HG03097 (cell line): ENCODE data around the gene ANO7.

Source experiments
- ATAC-seq: cut with Tn5 transposase; IDR thresholded peaks from one replicate; pipeline ENCODE4 v1.9.1; 2021; ENCODE audit not compliant: unreplicated experiment, low FRiP score

The ANO7 gene

DNA sequence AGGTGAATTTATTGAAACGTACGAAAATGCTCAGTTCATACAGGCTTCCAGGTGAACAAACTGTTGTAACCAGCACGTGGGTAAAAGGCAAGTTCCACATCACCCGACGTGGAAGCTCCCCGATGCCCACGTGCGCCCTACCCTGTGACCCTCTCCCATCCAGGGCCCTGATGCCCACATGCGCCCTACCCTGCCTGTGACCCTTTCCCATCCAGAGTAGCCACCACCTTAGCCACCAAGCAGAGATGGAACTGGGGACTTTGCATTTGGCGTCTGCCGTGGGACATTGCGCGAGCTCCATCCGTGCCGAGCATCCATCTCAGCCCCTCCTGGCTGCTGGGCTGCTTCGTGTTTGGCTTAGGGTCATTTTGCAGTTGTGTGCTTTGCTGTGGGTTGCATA lies 37.5 kb downstream of the ANO7 start:
- no peak for ATAC-seq

DNA sequence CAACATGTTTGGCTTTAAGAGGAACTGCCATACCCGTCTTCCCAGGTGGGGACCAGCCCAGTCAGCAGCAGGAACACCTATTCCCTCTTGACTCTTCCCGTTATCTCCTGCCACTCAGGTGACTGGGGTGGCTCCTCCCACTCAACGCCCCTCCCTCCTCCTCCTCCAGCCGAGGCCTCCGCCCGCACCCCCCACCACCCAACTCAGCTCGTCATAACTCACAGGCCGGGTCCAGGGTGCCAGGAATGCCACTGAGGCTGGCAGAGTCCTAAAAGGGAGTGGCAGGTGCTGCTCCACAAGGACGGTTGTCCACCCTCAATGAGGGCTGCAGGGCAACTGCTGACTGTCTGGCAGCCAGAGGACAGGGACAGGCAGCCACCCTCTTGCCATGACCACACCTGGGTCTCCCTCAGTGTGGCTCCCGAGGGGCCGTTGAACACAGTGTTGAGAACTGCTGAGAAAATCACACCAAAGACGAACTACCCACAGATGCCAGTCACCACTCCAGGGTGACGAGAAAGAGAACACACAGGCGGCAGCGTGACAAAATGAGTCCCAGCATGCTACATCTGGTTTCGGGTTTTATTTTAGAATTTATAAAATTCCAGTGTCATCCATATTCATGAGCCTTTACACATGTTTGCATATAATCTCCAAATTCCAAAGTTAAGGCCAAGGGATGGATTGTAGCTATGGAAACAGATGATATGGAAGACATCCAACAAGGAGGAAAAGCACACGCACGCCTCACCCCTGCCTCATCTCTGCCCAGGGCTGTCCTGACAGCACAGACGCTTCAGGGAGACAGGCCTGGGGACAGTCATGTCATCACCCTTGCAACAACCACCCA lies 38.5 kb downstream of the ANO7 start:
- no peak for ATAC-seq

DNA sequence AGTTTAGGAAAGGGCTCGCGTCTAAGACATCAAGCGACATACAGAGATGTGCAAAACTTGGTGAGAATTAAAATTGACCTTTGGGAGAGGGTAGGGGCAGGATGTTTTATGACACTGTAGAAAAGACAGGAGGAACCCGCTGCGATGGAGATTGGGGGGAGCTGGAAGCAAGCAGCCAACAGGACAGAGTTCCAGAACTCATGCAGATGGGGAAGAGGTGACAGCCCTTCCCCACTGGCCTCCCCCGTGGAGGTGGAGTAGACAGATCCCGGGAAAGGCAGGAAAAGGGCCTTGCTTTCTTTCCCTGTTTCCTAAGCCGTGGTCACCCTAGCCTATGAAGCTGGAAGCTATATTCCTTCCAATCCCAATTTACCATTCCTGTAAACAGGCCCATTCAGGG lies 39.1 kb downstream of the ANO7 start:
- no peak for ATAC-seq

DNA sequence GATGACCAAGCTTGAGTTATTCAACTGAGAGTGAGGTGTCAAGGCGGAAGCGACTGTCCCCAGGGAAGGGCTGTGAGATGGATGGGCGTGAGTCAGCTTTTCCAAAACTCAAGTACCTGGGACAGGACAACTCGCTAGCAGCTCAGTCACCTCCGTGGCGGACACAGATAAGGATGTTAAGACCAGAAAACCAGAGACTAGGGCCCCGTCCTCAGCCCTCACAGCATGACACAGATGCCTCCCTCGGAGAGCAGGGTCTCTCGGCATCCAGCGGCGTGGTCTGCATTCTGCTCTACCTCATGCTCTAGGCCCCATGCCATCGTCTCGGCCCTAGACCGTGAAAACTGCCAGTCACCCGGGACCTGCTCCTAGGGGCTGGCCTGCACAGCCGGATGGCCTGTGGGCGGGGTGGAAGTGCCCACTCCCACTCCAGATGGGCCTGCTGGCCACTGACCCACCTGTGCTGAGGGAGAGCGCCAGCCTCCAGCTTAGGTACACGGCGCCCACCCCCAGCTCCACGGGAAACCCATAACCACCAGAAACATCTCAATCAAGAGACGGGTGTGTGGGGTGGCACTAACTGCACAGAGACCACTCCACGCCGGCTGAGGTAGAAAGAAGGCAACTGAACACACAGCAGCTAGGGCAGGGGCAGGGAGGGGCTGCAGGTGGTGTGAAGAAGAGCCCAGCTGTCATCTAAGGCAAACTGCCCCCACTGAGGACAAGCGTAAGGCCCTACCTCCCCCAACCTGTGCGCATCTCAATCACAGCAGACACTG lies 39.8 kb downstream of the ANO7 start:
- no peak for ATAC-seq

DNA sequence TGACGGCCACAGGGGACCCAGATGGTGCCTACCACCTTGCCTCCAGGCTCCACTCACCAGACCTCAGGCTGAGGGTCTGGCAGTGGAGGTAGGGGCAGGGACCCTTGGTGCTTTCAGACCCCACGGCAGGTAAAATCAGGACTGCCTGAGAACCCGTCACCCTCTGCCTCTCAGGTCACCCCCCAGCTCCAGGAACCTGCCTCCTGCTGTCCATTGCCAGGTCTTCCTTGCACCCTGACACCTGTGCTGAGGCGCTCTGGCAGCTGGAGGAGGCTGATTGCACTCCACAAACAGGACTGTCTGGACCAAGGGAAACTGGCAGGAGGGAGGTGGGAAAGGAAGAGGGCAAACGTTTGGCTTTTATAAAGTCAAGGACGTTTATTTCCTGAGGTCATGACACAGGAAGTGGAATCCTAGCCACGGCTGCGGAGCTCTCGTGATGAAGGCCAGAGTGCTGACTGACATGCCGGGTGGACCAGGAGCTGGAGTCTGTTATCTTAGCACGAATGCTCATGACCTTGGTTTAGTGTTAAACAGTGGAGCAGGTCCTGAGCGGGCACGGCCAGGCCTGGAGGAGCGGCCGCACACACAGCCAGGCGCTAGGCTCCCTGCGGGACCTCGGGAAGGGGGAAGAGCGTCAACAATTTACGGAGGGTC lies 40.5 kb downstream of the ANO7 start:
- ATAC-seq, result no peak

DNA sequence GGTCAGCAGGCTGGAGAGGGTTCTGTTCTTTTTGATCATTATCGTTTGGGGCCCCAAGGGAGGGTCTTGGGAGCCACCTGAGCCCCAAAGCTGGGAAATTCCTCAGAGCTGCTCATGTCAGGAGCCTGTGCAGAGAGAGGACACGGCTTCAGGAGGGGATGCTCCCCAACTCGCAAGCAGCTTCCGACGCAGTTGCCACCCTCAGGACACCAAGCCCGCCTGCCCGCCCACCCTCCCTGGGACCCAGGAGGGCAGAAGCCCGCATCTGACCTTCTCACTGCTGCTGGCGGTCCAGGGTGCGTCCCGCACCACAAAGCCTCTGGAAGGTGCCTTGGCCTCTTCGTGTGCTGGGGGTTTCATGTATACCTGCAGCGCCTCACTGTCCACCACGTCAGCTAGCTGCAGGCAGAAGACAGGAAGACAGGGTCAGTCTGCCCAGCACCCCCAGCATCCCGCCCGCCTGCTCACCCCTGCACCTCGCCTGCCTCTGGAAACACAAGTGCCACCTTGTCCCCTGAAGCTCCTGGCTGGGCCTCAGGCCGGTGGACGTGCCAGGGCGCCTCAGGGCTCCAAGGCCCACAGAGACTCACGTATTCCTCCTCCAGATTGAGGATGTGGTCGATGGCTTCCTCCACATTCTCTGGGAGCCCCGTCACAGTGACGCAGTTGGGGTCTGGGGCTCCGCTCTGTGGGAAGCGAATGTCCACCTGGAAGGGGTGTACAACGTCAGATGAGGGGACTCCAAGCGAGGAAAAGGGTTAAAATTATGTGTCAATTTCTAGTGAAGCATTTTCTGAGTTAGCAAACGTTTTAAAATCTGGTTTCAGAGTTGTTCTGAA lies 41.3 kb downstream of the ANO7 start:
- ATAC-seq, result no peak

DNA sequence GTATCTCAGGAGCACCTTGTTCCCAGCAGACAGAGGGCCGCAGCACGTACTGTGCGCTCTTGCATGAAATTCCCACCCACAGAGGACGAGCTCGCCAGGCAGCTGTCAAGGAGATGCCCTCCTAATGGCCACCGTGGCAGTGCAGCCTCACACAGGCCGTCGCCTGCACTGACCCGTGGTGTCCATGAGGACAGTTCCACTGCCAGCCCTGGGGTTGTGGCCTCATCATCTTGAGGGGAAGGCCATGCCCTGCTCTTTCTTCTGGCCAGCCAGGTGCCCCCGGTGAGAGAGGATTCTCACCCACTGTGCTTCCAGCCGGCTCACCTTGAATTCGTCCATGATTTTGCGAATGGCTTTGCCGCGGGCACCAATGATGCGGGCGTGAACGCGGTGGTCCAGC lies 42.0 kb downstream of the ANO7 start:
- ATAC-seq, result no peak

DNA sequence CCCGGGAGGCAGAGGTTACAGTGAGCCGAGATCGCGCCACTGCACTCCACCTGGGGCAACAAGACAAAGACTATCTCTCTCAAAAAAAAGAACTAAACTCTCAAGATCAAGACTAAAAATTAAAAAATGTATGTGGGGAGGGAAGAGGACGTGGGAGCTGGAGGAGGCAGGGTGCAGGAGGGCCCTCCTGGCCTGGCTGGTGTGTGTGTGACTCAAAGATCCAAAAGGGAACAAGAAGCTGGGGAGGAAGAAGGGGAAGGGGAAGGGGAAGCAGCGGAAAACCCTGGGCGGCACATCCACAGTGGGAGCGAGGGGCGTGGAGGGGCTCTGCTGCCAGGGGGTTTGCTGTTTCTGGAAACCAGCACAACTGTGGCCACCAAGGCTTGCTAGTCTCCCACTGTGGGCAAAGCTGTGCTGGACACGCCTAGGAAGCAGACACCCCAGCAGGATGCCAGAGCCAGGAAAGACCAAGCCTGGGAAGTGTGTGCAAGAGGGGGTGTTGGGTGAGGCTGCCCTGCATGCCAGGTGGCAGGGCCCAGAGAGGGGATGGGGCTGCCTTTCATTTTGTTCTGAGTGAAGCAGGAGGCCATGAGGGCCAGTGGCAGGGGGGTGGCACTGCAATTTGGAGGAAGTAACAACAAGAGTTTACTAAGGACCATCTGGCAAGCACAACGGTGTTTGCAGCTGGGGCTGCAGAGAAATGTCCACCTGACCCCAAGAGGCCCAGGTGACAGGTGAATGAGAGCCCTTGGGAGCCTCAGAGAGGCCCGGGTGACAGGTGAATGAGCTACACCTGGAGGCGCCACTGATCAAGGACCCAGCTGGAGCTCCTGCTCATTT lies 44.5 kb downstream of the ANO7 start:
- no peak for ATAC-seq

DNA sequence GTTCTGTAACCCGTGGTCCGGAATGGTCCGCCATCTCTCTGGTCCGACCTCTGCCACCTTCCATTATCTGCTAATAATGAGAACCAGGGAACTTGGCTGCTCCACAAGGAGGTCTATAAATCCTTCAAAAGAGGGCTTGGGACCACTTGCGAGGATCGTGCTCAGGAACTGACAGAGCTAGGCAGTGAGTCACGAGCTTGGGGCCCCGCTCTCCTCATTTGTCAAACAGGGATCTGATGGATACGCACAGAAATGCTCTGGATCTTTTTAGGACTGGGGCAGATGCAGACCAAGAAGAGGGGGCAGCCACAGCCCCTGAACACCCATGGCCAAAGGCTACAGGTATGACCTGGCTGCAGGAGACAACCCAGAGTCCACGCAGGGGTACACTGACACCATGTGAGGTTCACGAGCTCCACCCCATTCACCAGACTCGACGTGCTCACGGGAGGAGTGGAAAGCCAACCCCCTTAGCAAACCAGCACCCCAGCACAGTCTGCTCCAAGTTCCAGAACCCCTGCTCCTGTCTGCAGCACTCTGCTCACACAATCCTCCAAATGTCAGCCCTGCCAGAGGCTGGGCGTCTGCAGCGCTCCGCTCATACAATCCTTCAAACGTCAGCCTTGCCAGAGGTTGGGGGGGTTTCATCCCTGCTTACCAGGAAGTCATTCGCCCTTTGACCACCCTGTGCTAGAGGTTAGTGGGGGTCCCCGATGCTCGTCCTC lies 45.8 kb downstream of the ANO7 start:
- no peak for ATAC-seq

DNA sequence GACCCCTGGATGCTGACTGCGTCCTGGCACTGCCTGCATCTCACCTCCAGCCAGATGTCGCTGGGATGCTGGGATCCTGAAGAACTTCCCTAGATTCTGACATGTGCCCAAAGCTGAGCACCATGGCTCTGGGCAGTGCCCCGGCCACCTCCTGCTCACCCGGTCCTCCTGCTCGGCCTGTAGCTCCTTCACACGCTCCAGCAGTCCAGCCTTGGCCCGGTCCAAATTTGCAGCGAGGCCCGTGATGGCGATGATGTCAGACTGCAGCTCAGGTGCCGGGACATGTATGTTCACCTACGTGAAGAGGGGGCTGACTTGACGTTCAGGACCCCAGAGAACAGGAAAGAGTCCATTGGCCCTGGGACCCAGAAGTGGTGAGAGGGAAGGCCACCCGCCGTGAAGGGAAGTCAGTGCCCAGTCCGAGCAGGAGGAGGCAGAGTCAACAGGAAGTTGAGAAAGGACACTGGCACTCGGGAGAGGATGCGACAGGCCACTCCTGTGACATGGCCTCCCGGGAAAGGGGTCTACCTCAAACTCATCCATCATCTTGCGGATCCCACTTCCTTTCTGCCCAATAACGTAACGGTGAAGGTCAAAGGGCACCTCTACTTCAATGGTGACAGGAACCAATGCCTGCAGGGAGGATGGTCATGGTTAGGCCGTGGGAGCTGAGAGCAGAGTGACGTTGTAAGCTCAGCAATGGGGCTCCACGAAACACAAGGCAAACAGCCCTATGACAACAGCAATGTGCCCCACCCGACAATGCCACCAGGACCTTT lies 46.7 kb downstream of the ANO7 start:
- no peak for ATAC-seq

DNA sequence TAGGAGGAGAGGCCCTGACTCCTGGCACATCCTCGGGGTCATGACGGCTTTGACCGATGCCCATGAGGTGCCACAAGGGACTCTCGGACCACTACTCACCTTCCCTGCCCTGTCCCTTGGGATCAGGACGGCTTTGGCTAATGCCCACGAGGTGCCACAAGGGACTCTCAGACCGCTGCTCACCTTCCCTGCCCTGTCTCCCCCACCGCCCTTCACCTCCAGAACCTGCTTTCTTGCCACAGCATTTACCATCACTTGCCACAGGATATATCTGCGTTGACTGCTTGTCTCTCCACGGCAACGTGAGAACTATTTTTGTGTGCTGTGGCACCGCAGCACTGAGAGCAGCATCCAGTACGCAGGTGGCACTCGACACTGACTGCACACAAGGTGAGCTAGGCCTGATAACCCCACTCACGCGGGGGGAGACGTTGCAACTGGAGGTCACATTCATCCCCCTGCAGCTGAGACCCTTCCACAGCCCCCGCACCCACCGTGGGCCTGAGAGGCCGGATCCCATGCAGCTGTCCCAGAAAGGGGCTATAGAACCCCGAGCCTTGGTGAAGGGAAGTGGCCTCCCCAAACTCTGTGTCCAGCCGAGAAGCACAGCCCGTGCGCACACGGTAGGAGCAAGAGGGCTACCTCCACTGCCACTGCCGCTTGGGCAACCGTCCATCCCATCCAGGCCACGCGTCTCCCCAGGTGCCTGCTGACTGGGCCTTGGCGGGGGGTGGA lies 47.5 kb downstream of the ANO7 start:
- no peak for ATAC-seq

DNA sequence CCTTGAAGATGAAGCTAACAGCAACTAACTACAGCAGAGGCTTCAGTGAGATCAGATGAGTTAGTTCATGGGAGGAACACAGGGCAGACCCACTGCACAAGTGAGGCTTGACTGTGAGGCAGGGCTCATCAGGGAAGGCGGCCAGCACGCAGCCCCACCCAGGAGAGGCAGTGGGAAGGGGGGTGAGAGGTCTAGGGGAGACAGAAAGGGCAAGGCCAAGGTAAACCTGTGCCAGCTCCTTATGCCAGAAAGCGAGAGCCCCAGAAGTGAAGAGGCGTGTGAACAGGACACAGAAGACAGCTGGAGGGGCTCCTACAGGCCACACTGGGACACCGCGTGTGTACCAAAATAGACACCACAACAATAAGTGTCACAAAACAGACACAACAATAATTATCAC lies 48.6 kb downstream of the ANO7 start:
- no peak for ATAC-seq

DNA sequence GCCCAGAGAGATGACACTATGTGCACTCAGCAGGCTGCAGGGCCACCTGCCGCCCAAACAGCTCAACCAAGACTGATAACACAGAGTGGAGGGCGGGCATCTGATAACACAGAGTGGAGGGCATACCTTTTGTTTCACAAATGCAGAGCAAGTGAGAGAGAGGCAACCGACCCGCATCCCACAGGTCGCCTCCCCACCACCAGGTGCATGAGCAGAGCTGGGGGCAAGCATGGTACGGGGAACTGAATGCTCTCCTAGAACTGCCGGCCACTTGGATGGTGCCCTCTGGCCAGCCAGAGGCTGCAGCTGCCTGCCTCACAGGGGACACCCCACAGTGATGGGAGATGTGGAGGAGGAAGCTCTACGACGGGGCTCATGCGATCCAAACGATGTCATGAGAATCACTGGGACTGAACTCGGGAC lies 49.5 kb downstream of the ANO7 start:
- ATAC-seq, result no peak

DNA sequence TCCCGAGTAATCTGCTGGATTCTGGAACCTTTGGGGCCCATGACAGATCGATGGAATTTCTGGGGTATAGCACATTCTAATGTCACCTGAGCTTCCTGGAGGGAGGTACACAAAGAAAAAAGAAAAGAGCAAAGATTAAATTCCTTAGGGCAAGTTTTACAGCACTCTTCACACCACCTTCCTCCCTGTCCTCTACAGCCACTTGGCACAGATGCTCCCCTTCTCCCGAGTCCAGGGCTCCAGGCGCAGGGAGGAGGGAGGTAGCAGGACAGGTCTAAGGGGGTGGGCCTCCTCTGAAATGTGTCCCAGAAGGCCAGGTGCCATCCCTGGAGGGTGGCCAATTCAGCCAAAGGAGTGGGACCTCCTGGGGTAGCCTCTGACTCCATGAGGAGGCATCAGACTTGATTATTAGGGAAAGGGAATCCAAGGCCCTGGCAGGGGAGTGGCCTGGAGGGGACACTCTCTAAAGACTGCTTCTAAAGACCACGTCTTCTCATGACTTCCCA lies 50.3 kb downstream of the ANO7 start:
- ATAC-seq, result no peak

DNA sequence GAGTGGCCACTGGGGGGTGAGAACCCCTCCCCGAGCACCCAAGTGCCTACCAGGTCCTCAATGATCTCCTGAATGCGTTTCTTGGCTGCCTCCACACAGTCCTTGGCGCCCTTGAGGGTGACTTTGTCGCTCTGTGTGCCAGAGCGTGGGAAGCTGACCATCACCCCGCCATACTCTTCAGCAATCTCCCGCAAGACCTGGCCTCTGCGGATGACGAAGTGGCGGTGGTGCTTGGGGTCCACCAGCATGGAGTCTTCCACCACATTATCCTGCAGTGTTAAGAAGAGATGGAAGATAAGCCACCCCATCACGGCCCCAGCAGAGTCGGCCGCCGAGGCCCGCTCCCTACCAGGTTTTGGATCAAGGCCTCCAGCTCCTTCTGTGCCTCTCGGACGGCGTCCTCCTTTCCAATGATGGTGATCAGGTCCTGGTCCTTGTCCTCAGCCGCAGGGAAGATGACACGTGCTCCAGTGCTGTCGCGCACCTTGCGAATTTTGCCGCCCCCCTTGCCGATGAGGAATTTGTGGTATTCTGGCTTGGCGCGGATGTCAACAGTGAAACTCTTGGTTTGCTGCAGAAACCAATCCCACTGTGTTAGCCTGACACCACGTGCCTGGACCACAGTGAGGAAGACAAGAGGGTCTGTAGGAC lies 51.2 kb downstream of the ANO7 start:
- ATAC-seq, result no peak

DNA sequence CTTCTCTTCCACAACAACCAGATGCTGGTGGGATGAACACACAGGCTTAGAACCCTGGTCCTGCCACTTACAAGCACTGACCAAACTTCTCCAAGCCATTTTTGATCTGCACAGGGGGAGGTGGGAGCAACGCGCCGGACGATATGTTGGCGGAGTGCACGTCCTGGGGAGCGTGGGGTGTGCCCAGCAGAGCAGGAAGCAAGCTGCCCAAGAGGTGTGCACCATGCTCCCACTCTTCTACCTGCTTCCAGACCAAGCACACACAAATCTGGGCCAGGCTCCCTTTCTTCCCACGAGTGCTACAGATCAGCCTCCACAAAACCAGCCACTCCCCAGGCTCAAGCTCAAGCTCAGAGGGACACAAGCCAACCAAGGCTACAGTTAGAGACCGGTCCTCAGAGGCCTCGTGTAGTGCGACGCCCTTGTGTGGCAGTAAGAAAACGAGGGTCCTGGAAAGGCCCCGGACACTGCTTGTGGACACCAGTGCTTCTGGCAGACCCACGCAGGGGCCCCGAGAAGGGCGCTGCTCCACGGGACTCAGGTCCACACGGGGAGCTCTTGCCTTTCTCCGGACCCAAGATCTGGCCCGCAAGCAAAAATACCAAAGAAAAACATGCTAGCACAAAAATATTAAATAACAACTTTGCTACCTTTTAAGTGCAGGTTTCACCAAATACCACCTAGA lies 52.0 kb downstream of the ANO7 start:
- no peak for ATAC-seq
